ENCODE measurements around the gene MAST3.

- TF ChIP-seq RAD21 (IDR thresholded peaks at IDR 0.05) (no peak), CTCF (IDR thresholded peaks at IDR 0.05; ENCODE audit: low read depth, low read length, missing input control) (no peak), HNF4G (IDR thresholded peaks at IDR 0.05) (no peak), YY1 (IDR thresholded peaks at IDR 0.05) (no peak), SP1 (IDR thresholded peaks at IDR 0.05) (no peak), GABPA (IDR thresholded peaks at IDR 0.05 in 1 of 2, conservative IDR thresholded peaks at IDR 0.05 in 1 of 2) (no peak), ZBTB33 (IDR thresholded peaks at IDR 0.05) (no peak), TAF1 (conservative IDR thresholded peaks at IDR 0.05) (no peak), REST (IDR thresholded peaks at IDR 0.05) (no peak), RXRA (IDR thresholded peaks at IDR 0.05) (no peak), JUND (IDR thresholded peaks at IDR 0.05) (no peak), MAX (IDR thresholded peaks at IDR 0.05) (no peak), NR2F2 (IDR thresholded peaks at IDR 0.05) (no peak), EGR1 (IDR thresholded peaks at IDR 0.05; ENCODE audit: low read depth in 2 of 2) (no peak)
These were observed 21.6 kb downstream of the MAST3 start for GRCh38 chr19:18119013-18119716.

Data from liver (tissue), 3 donors.